Dendritic cell treated with granulocyte-macrophage colony-stimulating factor and Interleukin-4, amounts not matched to agents 40 ng/mL and 50 ng/mL, for 4 days (primary cell): ENCODE results near the gene MAP3K15.

Source experiments
- H3K27ac Mint-ChIP-seq: one replicate; pipeline ENCODE4 v1.8.0; 2022; ENCODE audit warnings: mild to moderate bottlenecking, mixed read lengths
- H3K27me3 Mint-ChIP-seq: one replicate; pipeline ENCODE4 v1.8.0; 2022; ENCODE audit warnings: mild to moderate bottlenecking, mixed read lengths
- H3K36me3 Mint-ChIP-seq: one replicate; pipeline ENCODE4 v1.8.0; 2022; ENCODE audit warnings: low read depth, mixed read lengths
- H3K4me1 Mint-ChIP-seq: one replicate; pipeline ENCODE4 v1.8.0; 2022; ENCODE audit warnings: low read depth, mixed read lengths
- H3K4me3 Mint-ChIP-seq: one replicate; pipeline ENCODE4 v1.8.0; 2022; ENCODE audit warnings: mild to moderate bottlenecking, moderate library complexity, mixed read lengths
- H3K9me3 Mint-ChIP-seq: one replicate; pipeline ENCODE4 v1.8.0; 2022; ENCODE audit warnings: mixed read lengths
- intact Hi-C: fragments of 100-400 bp; cut with micrococcal nuclease; formaldehyde crosslinking; loops from one replicate; pipeline ENCODE4 v1.15.0; 2022

Gene MAP3K15

DNA sequence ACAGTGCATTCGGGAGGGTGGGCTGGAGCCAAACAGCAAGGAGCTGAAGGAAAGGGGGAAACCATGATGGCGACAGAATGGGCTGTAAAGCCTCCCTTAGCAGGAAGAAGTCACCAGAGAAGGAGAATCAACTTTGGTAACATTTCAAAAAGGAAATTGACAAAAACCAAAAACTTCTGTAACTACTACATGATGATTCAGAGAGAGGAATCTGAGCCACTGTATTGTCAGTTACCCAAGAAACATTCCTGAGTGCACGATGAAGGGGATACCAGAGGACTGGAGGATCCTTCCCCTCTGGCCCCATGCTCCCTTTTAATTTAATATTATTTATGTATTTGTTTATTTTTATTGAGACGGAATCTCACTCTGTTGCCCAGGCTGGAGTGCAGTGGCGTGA, 145.2 kb downstream of the MAP3K15 start:
- Mint-ChIP-seq H3K36me3 (peaks cover 21% of the 10 kb centered on the region), H3K4me1 (peaks cover 16% of the 10 kb centered on the region), H3K27ac (no peak overlapping the region), H3K4me3 (no peak overlapping the region), H3K27me3 (peaks cover 11% of the 10 kb centered on the region), H3K9me3 (no peaks in the 10 kb centered on the region)
- intact Hi-C loops, result loop anchor here (5.0 kb wide), 1 partner anchor 147 kb away; the partner anchor contains the start of gene MAP3K15

DNA sequence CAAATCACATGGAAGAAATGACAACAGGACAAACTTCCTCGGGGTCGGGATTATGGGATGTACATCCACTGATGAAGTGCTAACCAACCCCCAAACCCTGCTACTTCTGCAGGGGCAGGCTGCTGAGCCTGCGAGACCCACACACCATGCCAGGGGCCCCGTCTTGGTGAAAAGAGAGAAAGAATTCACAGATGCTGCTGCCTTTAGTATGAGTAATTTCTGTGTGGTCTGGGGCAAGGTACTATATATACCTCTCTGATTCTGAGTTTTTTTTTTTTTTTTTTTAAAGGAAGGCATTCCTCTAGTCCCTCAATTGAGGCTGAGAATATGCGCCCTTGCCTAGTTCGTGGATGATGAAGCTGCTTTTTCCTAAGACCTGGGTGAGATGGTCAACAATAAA, 146.7 kb downstream of the MAP3K15 start:
- H3K27me3 Mint-ChIP-seq, result peaks cover 10% of the 10 kb centered on the region
- no peak overlapping the region for H3K27ac Mint-ChIP-seq
- H3K4me1 Mint-ChIP-seq, result peaks cover 15% of the 10 kb centered on the region
- intact Hi-C loops, result no loop called here
- H3K36me3 Mint-ChIP-seq, result peaks cover 36% of the 10 kb centered on the region
- H3K9me3 Mint-ChIP-seq, result no peaks in the 10 kb centered on the region
- H3K4me3 Mint-ChIP-seq, result no peak overlapping the region

DNA sequence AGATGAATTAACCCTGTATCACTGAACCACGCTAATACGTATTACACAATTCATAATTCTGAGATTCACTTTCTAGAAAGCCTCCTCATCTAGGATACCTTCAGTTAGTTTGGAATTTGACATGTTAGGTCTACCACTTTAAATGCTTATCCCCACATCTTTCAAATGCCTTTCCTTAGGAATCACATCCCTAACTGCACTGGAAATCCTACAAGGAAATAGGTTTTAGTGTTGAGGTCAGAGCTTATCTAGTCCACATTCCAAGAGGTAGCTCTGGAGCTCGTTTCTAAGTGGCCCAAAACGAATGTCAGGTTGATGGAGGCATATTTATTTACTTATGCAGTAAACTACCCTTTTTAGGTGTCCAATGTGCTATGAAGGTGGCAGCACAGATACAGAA, 153.6 kb downstream of the MAP3K15 start:
- no peak overlapping the region for H3K27ac Mint-ChIP-seq
- peaks cover 90% of the 10 kb centered on the region for H3K36me3 Mint-ChIP-seq
- intact Hi-C loops, result no loop called here
- no peak overlapping the region for H3K4me3 Mint-ChIP-seq
- H3K4me1 Mint-ChIP-seq, result no peaks in the 10 kb centered on the region
- H3K27me3 Mint-ChIP-seq, result no peaks in the 10 kb centered on the region
- H3K9me3 Mint-ChIP-seq, result no peaks in the 10 kb centered on the region

DNA sequence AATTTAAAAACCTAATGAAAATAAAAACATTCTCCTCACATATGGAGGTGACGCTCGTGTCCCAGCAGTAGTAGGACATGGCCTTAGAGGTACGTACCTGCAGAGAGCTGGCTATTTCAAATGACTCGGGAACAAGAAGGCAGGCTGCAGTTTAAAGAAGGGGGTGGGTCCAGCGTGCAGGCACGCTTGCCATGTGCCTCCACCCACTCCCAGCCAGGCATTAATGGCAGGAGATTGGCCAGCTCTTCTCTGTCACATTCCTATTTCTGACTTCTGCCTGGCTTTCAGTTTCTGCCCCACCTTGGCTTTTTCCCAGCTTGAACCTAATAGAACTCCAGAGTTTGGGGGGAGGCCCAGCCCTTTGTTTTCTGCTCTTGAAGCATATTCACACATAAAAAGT, 154.4 kb downstream of the MAP3K15 start:
- intact Hi-C loops, result no loop called here
- Mint-ChIP-seq H3K27me3 (no peaks in the 10 kb centered on the region), H3K36me3 (peaks cover 92% of the 10 kb centered on the region), H3K9me3 (no peaks in the 10 kb centered on the region), H3K4me3 (no peak overlapping the region), H3K27ac (no peak overlapping the region), H3K4me1 (no peaks in the 10 kb centered on the region)

DNA sequence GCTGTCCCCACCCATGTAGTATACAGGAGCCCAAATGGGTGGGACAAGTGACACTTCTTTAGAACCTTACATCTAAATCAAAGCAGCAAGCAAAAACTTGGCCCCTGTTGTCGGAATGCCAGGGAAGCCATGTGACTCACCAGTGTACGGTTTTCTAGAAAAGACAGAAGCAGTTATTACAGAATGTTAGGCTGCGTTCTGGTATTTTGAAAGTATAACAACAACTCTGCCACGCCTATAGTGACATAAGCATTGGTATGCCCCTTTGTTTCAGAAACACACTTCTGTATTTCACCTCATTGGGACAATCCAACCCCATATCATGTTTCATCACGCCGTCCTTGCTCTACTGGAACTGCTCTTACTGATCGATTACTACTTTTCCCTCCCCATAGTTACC, 156.8 kb downstream of the MAP3K15 start:
- no peaks in the 10 kb centered on the region for H3K27me3 Mint-ChIP-seq
- intact Hi-C loops, result no loop called here
- no peaks in the 10 kb centered on the region for H3K4me1 Mint-ChIP-seq
- H3K27ac Mint-ChIP-seq, result no peak overlapping the region
- H3K36me3 Mint-ChIP-seq, result peaks cover 83% of the 10 kb centered on the region
- H3K9me3 Mint-ChIP-seq, result no peaks in the 10 kb centered on the region
- H3K4me3 Mint-ChIP-seq, result no peak overlapping the region

DNA sequence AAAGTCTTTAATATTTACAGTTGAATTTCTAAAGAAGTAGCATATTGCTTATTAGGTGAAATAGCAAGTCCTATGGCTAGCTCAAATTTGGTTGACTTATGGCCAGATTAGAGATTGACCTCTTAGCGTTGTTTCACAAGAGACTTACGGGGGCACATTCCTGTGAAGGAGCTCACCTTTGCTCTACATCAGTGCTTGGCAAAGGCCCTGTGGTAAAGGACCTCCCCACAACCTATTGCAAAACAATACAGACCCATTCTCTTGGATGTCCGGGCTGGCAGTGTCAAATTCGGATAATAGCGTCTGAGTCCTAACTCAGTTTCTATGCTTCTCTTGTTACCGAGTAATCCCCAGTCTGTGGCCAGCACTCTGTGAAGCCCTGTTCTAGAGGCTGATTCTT, 160.7 kb downstream of the MAP3K15 start:
- H3K27me3 Mint-ChIP-seq, result no peaks in the 10 kb centered on the region
- H3K27ac Mint-ChIP-seq, result no peak overlapping the region
- no peak overlapping the region for H3K4me3 Mint-ChIP-seq
- H3K9me3 Mint-ChIP-seq, result no peaks in the 10 kb centered on the region
- intact Hi-C loops, result no loop called here
- peaks cover 6% of the 10 kb centered on the region for H3K4me1 Mint-ChIP-seq
- H3K36me3 Mint-ChIP-seq, result peaks cover 86% of the 10 kb centered on the region

DNA sequence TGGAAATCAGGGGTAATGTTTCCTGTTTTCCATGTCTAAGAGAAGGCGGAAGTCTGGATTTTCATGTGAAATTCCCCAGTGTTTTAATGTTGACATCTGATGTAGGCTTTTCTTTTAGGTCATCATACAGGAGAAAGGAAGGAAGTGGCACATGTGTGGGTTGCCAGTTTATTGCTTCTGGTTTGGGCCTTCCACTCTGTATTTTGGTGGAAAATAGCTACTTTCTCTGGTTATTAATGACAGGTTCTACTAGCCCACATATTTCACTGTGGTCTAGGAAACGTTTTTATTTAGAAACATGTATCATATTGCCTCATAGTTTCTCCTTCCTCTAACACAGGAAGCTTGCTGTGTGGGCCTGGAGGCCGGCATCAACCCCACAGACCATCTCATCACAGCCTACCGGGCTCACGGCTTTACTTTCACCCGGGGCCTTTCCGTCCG, 164.3 kb downstream of the MAP3K15 start:
- Mint-ChIP-seq H3K27ac (no peak overlapping the region), H3K4me3 (no peak overlapping the region), H3K27me3 (no peaks in the 10 kb centered on the region), H3K36me3 (peaks cover 59% of the 10 kb centered on the region), H3K4me1 (peaks cover 11% of the 10 kb centered on the region), H3K9me3 (no peaks in the 10 kb centered on the region)
- intact Hi-C loops, result no loop called here

DNA sequence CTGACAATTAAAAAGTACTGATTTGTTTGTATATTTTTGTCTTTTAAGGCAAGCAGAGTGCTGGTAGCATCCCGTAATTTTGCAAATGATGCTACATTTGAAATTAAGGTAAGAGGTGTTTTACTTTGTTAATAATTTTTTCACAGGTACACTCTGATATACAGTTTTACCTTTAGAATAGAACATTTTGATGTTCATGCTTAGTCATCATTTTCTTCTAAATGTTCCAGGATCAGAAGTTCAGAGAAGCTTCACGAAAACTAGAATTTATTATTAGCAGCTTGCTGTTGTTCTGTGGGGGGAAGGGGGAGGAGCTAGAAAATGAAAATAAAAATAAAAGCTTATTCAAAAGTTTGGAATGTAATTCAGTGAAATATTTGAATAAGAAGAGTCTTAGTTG, 166.0 kb downstream of the MAP3K15 start:
- H3K27ac Mint-ChIP-seq, result no peak overlapping the region
- intact Hi-C loops, result loop anchor here (5.0 to 10.0 kb wide), 2 partner anchors 362 to 924 kb away; partner anchors contain the start of gene CDKL5
- H3K4me3 Mint-ChIP-seq, result no peak overlapping the region

DNA sequence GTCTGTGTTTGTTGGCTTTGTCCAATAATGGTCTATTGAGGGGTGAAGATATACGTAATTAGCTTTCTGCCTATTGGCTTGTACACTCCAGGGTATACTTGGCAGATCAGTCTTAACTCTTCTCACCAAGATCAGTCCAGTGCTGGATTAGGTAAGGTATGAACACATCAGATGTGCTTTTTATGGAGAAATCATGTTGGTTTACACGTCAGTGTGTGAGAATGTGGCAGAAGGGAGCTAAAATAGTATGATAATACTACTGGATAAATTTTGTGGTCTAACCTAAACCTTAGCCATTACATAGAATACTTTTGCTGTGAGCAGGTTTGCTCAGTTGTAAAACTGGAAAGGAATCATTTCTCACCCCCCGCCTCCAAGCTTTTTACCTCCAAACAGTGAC, 167.4 kb downstream of the MAP3K15 start:
- H3K27ac Mint-ChIP-seq, result no peak overlapping the region
- H3K9me3 Mint-ChIP-seq, result no peaks in the 10 kb centered on the region
- H3K27me3 Mint-ChIP-seq, result no peaks in the 10 kb centered on the region
- H3K36me3 Mint-ChIP-seq, result peaks cover 38% of the 10 kb centered on the region
- peaks cover 15% of the 10 kb centered on the region for H3K4me1 Mint-ChIP-seq
- H3K4me3 Mint-ChIP-seq, result no peak overlapping the region
- intact Hi-C loops, result loop anchor here (5.0 to 10.0 kb wide), 2 partner anchors 361 to 923 kb away; partner anchors contain the start of gene CDKL5

More for the DNA sequence above, 166.0 kb downstream of the MAP3K15 start:
- H3K36me3 Mint-ChIP-seq, result peaks cover 48% of the 10 kb centered on the region
- no peaks in the 10 kb centered on the region for H3K9me3 Mint-ChIP-seq
- H3K27me3 Mint-ChIP-seq, result no peaks in the 10 kb centered on the region
- peaks cover 11% of the 10 kb centered on the region for H3K4me1 Mint-ChIP-seq

DNA sequence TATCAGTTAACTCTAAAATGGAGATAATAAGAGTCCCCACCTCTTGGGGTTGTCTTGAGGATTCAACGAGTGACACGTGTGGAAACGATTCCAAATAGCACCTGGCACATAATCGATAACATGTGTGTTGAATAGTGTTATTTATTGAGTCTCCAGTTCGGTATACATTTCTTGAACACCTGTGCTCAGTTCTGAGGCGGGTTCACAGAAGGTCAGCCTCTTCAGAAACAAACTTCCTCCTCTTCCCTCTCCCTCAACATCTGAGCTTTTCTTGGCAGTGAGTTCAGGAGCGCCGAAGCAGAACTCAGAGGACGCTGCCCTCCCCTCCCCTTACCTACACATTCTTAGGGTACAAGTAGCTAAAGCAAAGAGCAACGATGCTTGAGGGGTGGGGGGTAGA, 170.6 kb downstream of the MAP3K15 start:
- no peaks in the 10 kb centered on the region for H3K27me3 Mint-ChIP-seq
- H3K27ac Mint-ChIP-seq, result peak overlapping the region; percentile 86
- no peaks in the 10 kb centered on the region for H3K9me3 Mint-ChIP-seq
- H3K4me3 Mint-ChIP-seq, result peak overlapping the region; percentile 79
- H3K4me1 Mint-ChIP-seq, result peaks cover 21% of the 10 kb centered on the region
- intact Hi-C loops, result loop anchor here (5.0 to 10.0 kb wide), 2 partner anchors 357 to 920 kb away; partner anchors contain the start of gene CDKL5
- peaks cover 8% of the 10 kb centered on the region for H3K36me3 Mint-ChIP-seq

DNA sequence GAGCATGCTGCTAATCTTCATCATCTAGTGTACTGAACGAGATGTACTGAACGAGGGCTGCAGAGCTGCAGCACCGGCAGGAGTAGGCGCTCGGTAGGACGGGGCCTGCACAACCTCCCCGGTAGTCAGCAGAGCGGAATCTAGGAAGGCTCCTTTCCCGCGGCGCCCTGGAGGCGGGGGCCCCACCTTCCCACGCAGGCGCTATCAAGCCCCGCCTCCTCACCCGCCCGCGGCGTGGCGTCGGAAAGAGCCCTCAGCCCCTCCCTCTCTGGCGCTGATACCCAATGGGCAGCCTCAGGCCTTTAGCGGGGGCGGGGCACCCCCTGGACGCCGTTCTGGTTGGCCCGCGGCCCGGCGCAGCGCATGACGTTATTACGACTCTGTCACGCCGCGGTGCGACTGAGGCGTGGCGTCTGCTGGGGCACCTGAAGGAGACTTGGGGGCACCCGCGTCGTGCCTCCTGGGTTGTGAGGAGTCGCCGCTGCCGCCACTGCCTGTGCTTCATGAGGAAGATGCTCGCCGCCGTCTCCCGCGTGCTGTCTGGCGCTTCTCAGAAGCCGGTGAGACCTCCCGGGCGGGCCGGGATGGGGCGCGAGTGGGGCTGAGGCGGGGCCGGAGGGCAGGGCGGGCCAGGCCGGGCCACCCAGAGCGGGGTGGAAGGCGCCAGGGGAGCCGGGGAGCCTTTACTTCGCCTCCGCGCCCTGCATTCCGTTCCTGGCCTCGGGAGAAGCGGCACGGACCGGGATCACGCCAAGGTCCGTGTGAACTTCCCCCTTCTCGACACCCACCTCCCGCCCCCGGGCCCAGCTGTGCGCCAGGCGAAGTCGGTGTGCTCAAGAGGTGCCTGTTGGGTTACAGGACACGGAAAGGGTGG, 171.5 kb downstream of the MAP3K15 start, which contains the start of gene PDHA1:
Gene PDHA1, plus strand, starts transcription at position 393 of the 874 bp plus-strand sequence. Its CDS starts 111 bp downstream, at position 504.
- peak within 1 kb of the TSS; percentile 79 for H3K4me3 Mint-ChIP-seq
- peak within 1 kb of the TSS; percentile 86 for H3K27ac Mint-ChIP-seq
- H3K27me3 Mint-ChIP-seq, result no peaks in the 10 kb centered on the region
- peaks cover 21% of the 10 kb centered on the region for H3K4me1 Mint-ChIP-seq
- no peaks in the 10 kb centered on the region for H3K9me3 Mint-ChIP-seq
- intact Hi-C loops, result loop anchor here (10.0 kb wide), 1 partner anchor 919 kb away; the partner anchor contains the start of gene CDKL5
- H3K36me3 Mint-ChIP-seq, result peaks cover 6% of the 10 kb centered on the region

DNA sequence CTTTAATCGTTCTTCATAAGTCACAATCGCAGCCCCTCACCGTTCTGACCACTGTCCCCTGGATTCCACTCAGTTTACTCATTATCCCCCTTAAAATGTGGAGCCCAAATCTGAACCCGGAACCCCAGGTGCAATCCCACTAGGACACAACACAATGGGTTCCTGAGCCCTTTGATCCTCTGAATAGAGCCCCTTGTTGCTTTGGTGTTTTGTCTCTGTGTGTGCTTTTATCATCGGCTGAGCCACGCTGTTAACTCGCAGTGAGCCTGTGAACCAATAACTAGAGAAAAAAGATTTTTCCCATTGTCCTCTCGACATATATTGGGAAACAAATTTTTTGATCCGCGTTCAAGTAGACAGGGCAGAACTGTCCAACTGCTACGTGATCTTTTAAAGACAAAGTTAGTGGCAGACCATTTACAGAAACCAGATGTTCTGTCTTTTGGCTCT, 172.2 kb downstream of the MAP3K15 start:
- Mint-ChIP-seq H3K27me3 (no peaks in the 10 kb centered on the region), H3K36me3 (peaks cover 6% of the 10 kb centered on the region), H3K4me3 (peak overlapping the region; percentile 67), H3K9me3 (no peaks in the 10 kb centered on the region), H3K27ac (peak overlapping the region; percentile 86), H3K4me1 (peaks cover 21% of the 10 kb centered on the region)
- intact Hi-C loops, result loop anchor here (10.0 kb wide), 1 partner anchor 918 kb away; the partner anchor contains the start of gene CDKL5

DNA sequence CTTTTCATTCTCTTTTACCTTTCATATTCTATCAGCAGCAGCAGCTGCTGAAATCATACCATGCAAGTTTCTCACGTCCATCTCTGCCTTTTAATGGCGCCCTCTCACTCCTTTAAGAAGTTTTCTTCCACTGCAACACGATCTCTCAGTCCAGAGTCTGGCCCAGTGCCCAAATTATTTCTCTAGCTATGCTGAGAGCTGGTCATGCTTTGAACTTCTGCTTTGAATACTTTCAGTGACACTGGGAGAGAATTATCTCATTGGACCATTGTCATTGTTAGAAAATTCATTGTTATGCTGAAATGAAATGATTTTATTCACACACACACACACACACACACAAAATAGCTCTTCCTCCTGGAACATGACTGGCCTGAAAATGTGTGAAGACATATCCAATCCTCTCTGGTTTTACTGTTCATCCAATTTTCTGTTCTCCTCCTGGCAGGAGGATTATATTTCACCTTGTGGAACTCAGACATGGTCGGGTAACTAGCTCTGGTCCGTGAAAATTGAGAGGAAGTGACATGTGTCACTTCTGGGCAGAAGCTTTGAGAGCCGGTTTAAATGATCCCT, 172.9 kb downstream of the MAP3K15 start:
- Mint-ChIP-seq H3K27me3 (no peaks in the 10 kb centered on the region), H3K9me3 (no peaks in the 10 kb centered on the region), H3K4me3 (no peak overlapping the region), H3K36me3 (peaks cover under 1% of the 10 kb centered on the region), H3K27ac (peak overlapping the region; percentile 86), H3K4me1 (peaks cover 16% of the 10 kb centered on the region)
- intact Hi-C loops, result loop anchor here (10.0 kb wide), 1 partner anchor 918 kb away; the partner anchor contains the start of gene CDKL5
